Activated CD8-positive, alpha-beta memory T cell treated with anti-CD3 and anti-CD28 coated beads, Interleukin-2, amount 50 U/mL, for 4 hours (primary cell): ENCODE data around the gene SCAND1.

Source experiments
- DNase-seq: peaks from one replicate; pipeline ENCODE4 v3.0.0-alpha.2; 2020

The SCAND1 gene

GRCh38 chr20:35903843-35904242 lies 50.5 kb downstream of the SCAND1 start:
- DNase-seq = no peak
